ENCODE data around the gene SYNE2. TPM values are rescaled to one million over a fixed set of nuclear protein-coding genes. Genes with fewer than 3 reads are reported as not detected.

The SYNE2 gene
- total RNA-seq, 2 experiments from 2014 or later = 25.2 to 30.9 TPM

DNA sequence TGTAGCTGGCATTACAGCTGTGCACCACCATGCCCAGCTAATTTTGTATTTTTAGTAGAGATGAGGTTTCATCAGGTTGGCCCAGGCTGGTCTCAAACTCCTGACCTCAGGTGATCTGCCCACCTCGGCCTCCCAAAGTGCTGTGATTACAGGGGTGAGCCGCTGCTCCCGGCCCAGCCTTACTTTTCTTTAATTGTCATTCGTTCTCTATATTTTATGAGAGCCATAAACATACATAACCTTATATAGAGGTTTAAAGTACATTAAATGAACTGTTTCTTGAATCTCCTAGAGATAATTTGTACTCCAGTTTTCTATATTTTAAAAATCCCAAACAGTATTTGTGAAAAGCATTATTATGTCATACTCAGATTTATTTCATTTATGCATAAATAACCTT lies 98.6 kb downstream of the SYNE2 start:
- DNase-seq = no peak
- Mint-ChIP-seq H3K27ac (no peak overlapping the region), H3K9me3 (no peaks in the 10 kb centered on the region), H3K27me3 (no peaks in the 10 kb centered on the region), H3K4me1 (no peaks in the 10 kb centered on the region), H3K4me3 (no peak overlapping the region), H3K36me3 (peaks cover 15% of the 10 kb centered on the region)

DNA sequence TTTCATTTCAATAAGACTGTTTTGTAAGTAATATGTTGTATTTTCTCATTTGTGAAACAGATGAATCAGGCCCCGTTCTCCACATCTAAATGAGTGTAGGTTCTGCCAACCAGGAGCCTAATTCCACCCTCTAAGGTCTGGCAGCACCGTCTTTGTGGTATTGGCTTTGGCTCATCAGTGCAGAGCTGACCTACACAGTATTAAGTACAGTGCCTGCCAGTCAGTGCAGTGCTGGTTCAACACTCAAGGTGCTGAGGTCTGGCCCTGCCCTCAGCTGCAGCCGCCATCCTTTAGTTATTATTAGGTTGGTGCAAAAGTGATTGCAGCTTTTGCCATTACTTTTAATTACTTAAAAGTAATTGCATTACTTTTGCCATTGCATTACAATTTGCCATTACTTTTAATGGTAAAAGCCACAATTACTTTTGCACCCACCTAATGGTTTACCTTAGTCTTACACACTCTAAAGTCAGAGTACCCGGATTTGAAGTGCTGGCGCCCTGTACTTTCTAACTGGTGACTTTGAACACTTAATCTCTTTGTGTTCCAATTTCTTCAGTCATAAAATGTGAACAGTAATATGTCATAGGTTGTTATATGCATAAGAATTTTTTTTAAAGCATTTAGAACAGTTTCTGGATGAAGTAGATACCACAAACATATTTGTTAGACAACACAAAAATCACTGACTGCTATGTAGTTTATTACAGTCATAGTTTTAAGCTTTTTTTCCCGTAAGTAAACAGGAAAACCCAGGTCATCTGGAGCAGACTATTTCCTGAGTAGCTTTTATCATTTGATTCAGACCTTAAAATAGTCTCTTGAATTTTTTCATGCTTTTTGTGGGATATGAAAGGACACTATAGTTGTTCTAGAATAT lies 99.5 kb downstream of the SYNE2 start:
- Mint-ChIP-seq H3K36me3 (peaks cover 18% of the 10 kb centered on the region), H3K27me3 (no peaks in the 10 kb centered on the region), H3K9me3 (no peaks in the 10 kb centered on the region), H3K4me3 (no peak overlapping the region), H3K27ac (no peak overlapping the region), H3K4me1 (no peaks in the 10 kb centered on the region)
- no peak for DNase-seq

GRCh38 chr14:63952933-63953437 lies 100.2 kb downstream of the SYNE2 start:
- no peaks in the 10 kb centered on the region for H3K4me1 Mint-ChIP-seq
- no peaks in the 10 kb centered on the region for H3K27me3 Mint-ChIP-seq
- no peak overlapping the region for H3K4me3 Mint-ChIP-seq
- DNase-seq = no peak
- no peaks in the 10 kb centered on the region for H3K9me3 Mint-ChIP-seq
- H3K36me3 Mint-ChIP-seq = peaks cover 20% of the 10 kb centered on the region
- no peak overlapping the region for H3K27ac Mint-ChIP-seq

DNA sequence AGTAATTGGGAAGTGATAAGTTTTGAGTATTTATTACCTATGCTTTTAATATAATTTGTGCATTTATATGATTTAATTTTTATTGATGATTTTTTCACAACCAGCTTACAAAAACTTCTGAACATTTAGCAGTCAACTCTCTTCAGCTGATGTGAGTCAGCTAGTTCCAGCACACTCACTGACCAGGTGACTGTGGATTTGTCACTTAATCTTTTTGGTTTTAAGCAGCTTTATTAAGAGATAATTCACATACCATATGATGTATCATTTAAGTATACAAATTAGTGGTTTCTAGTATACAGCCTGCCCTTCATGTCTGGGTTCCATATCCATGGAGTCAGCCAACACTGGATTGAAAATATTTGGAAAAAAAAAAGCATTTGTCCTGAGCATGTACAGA lies 103.5 kb downstream of the SYNE2 start:
- DNase-seq = no peak
- Mint-ChIP-seq H3K9me3 (no peaks in the 10 kb centered on the region), H3K27me3 (no peaks in the 10 kb centered on the region)

DNA sequence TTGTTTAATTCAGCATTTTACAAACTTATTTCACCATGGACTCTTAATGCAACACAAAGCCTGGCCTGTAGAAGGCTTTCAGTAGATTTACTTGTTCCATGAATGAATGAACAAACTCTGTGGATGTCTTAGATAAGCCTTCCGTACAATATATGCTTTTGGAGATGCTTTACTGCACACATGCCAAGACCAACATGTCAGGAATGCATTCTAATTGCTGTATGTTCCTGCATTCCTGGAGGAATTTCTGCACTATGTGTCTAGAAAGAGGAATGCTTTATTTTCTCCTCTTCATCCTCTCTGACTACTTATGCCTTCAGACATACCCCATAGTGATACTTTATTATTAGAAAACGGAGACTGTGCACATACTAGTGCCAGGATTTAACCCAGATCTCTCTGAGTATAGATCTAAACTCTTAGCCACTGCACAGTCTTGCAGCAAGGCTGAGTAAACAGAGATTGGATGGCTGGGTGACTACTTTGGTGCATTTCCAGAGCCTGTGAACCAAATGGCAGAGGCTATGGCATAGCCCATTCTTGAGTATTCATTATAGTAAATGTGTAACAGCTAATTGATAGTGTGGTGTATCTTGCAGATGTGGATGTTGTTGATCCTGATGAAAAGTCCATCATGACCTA lies 108.2 kb downstream of the SYNE2 start:
- H3K4me1 Mint-ChIP-seq = no peaks in the 10 kb centered on the region
- no peak overlapping the region for H3K27ac Mint-ChIP-seq
- no peaks in the 10 kb centered on the region for H3K27me3 Mint-ChIP-seq
- H3K9me3 Mint-ChIP-seq = no peaks in the 10 kb centered on the region
- H3K36me3 Mint-ChIP-seq = peaks cover 6% of the 10 kb centered on the region
- no peak for DNase-seq
- no peak overlapping the region for H3K4me3 Mint-ChIP-seq

More for the DNA sequence above, 103.5 kb downstream of the SYNE2 start:
- Mint-ChIP-seq H3K27ac (no peak overlapping the region), H3K4me3 (no peak overlapping the region), H3K4me1 (no peaks in the 10 kb centered on the region), H3K36me3 (peaks cover 18% of the 10 kb centered on the region)

- no peaks in the 10 kb centered on the region for H3K27me3 Mint-ChIP-seq
- no peak overlapping the region for H3K27ac Mint-ChIP-seq
- no peak for DNase-seq
- no peak overlapping the region for H3K4me3 Mint-ChIP-seq
- H3K36me3 Mint-ChIP-seq = no peaks in the 10 kb centered on the region
- no peaks in the 10 kb centered on the region for H3K9me3 Mint-ChIP-seq
- no peaks in the 10 kb centered on the region for H3K4me1 Mint-ChIP-seq
Measured at GRCh38 chr14:63962906-63963305, 110.1 kb downstream of the SYNE2 start.

GRCh38 chr14:63963439-63963838 lies 110.6 kb downstream of the SYNE2 start:
- H3K27ac Mint-ChIP-seq = no peak overlapping the region
- no peaks in the 10 kb centered on the region for H3K9me3 Mint-ChIP-seq
- no peak overlapping the region for H3K4me3 Mint-ChIP-seq
- H3K36me3 Mint-ChIP-seq = no peaks in the 10 kb centered on the region
- no peaks in the 10 kb centered on the region for H3K27me3 Mint-ChIP-seq
- no peaks in the 10 kb centered on the region for H3K4me1 Mint-ChIP-seq
- no peak for DNase-seq

DNA sequence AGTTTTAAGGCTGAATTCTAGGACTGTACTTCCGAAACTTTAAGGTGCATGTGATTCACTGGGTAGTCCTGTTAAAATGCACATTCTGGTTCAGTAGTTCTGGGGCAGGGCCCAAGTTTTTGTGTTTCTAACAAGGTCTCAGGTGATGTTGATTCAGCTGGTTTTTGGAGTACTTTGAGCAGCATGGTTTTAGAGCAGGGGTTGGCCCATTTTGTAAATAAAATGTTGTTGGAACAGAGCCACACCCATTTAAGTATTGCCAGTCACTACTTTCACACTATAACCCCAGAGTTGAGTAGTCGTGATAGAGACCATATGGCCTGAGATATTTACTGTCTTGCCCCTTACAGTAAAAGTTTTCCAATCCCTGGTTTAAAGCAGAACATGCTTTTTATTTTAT lies 111.3 kb downstream of the SYNE2 start:
- Mint-ChIP-seq H3K9me3 (no peaks in the 10 kb centered on the region), H3K4me1 (no peaks in the 10 kb centered on the region), H3K4me3 (no peak overlapping the region), H3K27ac (no peak overlapping the region), H3K36me3 (peaks cover 4% of the 10 kb centered on the region), H3K27me3 (no peaks in the 10 kb centered on the region)
- no peak for DNase-seq

DNA sequence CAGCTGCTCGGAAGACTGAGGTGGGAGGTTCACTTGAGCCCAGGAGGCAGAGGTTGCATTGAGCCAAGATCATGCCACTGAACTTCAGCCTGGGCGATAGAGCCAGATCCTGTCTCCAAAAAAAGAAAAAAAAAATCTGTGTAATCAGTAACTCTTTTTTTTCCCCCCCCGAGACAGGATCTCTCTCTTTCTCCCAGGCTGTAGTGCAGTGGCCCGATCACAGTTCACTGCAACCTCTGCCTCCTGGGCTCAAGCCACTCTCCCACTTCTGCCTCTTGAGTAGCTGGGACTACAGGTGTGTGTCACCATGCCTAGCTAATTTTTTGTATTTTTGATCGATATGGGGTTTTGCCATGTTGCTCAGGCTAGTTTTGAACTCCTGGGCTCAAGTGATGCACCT lies 113.6 kb downstream of the SYNE2 start:
- no peaks in the 10 kb centered on the region for H3K9me3 Mint-ChIP-seq
- peaks cover 11% of the 10 kb centered on the region for H3K36me3 Mint-ChIP-seq
- H3K4me1 Mint-ChIP-seq = no peaks in the 10 kb centered on the region
- DNase-seq = no peak
- H3K27me3 Mint-ChIP-seq = no peaks in the 10 kb centered on the region
- H3K4me3 Mint-ChIP-seq = no peak overlapping the region
- H3K27ac Mint-ChIP-seq = no peak overlapping the region

DNA sequence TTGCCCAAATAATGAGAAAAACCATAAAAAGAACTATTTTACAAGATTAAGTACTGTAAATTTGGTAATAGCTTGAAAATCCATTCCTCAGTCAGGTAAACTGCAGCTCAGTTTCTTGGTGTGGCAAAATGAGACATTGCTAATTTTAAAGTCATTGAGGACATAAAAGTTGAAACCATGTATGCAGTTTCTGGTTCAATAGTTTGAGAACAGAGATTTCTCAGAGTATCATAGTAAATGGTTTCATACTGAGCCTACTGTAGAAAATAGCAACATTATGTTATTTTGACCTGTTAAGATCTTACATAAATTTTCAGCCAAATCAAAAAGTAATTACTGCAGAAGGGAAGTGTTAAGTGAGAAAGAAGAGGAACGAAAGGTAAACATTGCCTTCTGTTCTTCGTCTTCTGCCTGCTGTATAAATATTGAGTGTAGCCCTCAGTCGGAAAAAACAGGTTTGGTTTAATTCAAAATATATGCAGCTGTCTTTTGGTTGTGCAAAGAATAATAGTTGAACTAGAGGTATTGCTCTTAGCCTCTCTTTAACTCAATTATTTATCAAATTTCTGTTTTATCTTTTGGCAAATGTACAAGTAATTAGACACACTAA lies 119.6 kb downstream of the SYNE2 start:
- Mint-ChIP-seq H3K27me3 (no peaks in the 10 kb centered on the region), H3K9me3 (no peaks in the 10 kb centered on the region), H3K27ac (no peak overlapping the region), H3K36me3 (peaks cover 19% of the 10 kb centered on the region), H3K4me3 (no peak overlapping the region), H3K4me1 (no peaks in the 10 kb centered on the region)
- no peak for DNase-seq

DNA sequence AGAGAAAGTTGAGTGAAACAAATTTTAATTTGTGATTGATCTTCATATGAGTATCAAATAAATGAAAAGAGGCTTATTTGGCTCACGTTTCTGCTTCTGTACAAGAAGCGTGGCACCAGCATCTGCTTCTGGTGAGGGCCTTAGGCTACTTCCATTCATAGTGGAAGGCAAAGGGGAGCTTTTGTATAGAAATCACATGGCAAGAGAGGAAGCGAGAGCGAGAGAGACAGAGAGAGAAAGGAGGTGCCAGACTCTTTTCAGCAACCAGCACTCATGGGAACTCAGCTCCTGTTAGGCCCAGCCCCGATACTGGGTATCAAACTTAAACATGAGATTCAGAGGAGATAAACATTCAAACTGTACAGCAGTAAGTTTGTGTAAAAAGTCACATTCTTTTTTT lies 121.4 kb downstream of the SYNE2 start:
- Mint-ChIP-seq H3K4me1 (no peaks in the 10 kb centered on the region), H3K36me3 (peaks cover 23% of the 10 kb centered on the region), H3K9me3 (no peaks in the 10 kb centered on the region), H3K4me3 (no peak overlapping the region), H3K27ac (no peak overlapping the region), H3K27me3 (no peaks in the 10 kb centered on the region)
- DNase-seq = no peak

GRCh38 chr14:63981569-63981968 lies 128.8 kb downstream of the SYNE2 start:
- peaks cover 24% of the 10 kb centered on the region for H3K36me3 Mint-ChIP-seq
- H3K4me1 Mint-ChIP-seq = no peaks in the 10 kb centered on the region
- DNase-seq = no peak
- no peak overlapping the region for H3K27ac Mint-ChIP-seq
- no peaks in the 10 kb centered on the region for H3K9me3 Mint-ChIP-seq
- no peaks in the 10 kb centered on the region for H3K27me3 Mint-ChIP-seq
- H3K4me3 Mint-ChIP-seq = no peak overlapping the region

DNA sequence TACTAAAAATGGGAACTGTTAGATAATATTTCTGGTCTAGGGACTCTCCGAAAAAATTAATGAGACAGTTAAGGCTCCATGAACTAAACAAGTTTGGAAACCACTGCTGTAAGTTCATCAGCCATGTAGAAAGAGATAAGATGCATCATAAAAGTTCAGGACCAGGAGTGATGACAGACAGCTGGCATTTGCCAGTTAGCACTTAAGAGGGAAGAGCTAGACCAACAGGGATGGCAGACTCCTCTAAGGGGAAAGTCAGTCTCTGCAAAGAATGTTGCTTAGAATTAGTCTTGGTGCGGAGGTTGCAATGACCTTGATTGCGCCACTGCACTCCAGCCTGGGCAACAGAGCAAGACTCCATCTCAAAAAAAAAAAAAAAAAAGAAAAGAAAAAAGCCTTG lies 129.4 kb downstream of the SYNE2 start:
- H3K4me1 Mint-ChIP-seq = no peaks in the 10 kb centered on the region
- no peaks in the 10 kb centered on the region for H3K27me3 Mint-ChIP-seq
- DNase-seq = no peak
- no peaks in the 10 kb centered on the region for H3K9me3 Mint-ChIP-seq
- H3K4me3 Mint-ChIP-seq = no peak overlapping the region
- no peak overlapping the region for H3K27ac Mint-ChIP-seq
- peaks cover 23% of the 10 kb centered on the region for H3K36me3 Mint-ChIP-seq

- H3K27me3 Mint-ChIP-seq = no peaks in the 10 kb centered on the region
- H3K9me3 Mint-ChIP-seq = no peaks in the 10 kb centered on the region
- H3K36me3 Mint-ChIP-seq = peaks cover 19% of the 10 kb centered on the region
- H3K27ac Mint-ChIP-seq = no peak overlapping the region
- no peak overlapping the region for H3K4me3 Mint-ChIP-seq
- DNase-seq = no peak
- no peaks in the 10 kb centered on the region for H3K4me1 Mint-ChIP-seq
Measured at GRCh38 chr14:63982629-63983028, 129.8 kb downstream of the SYNE2 start.

- DNase-seq = no peak
- no peaks in the 10 kb centered on the region for H3K9me3 Mint-ChIP-seq
- peaks cover 11% of the 10 kb centered on the region for H3K36me3 Mint-ChIP-seq
- peaks cover 2% of the 10 kb centered on the region for H3K4me1 Mint-ChIP-seq
- H3K4me3 Mint-ChIP-seq = no peak overlapping the region
- no peak overlapping the region for H3K27ac Mint-ChIP-seq
- H3K27me3 Mint-ChIP-seq = no peaks in the 10 kb centered on the region
Measured at GRCh38 chr14:63986789-63987533, 134.2 kb downstream of the SYNE2 start.
